ENCODE measurements around the gene CNPY2.
"Not testable (repeated sequence)": the region's sequence is repeated elsewhere in the genome, so short reads cannot be mapped to it uniquely, and the experiment has no call there.

The CNPY2 gene

DNA sequence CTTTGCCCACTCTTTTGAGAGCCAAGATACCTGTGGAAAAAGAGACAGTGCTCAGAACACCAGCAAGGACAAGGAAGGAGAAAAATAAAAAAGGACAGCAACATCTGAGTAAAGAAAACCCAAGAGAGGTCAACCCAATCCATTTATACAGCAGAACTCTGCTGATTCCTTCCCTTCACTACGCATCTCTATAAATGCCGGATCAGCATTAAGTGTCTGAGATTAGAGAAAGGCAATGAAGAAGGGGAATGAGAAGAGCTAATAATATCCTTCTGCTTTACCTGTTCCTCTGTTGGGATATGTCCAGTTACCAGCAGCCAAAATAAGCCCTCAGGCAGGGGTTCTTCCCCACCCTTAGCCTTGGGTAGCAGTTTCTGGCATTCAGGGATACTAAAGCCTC lies 33.2 kb downstream of the CNPY2 start:
- H3K27me3 ChIP-seq, result no peaks in the 10 kb centered on the region
- no peak for DNase-seq
- H3K9me3 ChIP-seq, result no peaks in the 10 kb centered on the region
- no peak overlapping the region for H3K27ac ChIP-seq
- peaks cover 0 to 5% (median 0%) of the 10 kb centered on the region in 4 donors for H3K4me1 ChIP-seq
- TF ChIP-seq, protein P1, sequence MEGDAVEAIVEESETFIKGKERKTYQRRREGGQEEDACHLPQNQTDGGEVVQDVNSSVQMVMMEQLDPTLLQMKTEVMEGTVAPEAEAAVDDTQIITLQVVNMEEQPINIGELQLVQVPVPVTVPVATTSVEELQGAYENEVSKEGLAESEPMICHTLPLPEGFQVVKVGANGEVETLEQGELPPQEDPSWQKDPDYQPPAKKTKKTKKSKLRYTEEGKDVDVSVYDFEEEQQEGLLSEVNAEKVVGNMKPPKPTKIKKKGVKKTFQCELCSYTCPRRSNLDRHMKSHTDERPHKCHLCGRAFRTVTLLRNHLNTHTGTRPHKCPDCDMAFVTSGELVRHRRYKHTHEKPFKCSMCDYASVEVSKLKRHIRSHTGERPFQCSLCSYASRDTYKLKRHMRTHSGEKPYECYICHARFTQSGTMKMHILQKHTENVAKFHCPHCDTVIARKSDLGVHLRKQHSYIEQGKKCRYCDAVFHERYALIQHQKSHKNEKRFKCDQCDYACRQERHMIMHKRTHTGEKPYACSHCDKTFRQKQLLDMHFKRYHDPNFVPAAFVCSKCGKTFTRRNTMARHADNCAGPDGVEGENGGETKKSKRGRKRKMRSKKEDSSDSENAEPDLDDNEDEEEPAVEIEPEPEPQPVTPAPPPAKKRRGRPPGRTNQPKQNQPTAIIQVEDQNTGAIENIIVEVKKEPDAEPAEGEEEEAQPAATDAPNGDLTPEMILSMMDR (IDR thresholded peaks at IDR 0.05), result no peak
- intact Hi-C loops (cut with DNase I; ENCODE audit: low total_unique reads), result no loop called here
- no peak overlapping the region for H3K4me3 ChIP-seq
- peaks cover 71 to 90% (median 77%) of the 10 kb centered on the region in 3 donors for H3K36me3 ChIP-seq

DNA sequence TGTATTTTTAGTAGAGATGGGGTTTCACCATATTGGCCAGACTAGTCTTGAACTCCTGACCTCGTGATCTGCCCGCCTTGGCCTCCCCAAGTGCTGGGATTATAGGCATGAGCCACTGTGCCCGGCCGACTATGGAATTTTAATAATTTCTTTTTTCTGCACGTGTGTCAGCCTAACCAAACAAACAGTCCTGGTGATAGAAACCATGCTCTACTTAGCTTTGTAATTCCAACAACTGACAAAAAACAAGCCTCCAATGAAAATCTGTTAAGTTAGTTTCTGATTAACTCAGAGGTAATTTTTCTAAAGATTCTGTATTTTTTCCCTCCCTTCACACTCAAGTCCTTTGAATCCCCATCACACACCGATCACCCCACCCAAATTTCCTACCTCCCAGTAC lies 33.8 kb downstream of the CNPY2 start:
- intact Hi-C loops (cut with DNase I; ENCODE audit: low total_unique reads), result no loop called here
- TF ChIP-seq, protein P1 (IDR thresholded peaks at IDR 0.05), result no peak
- no peaks in the 10 kb centered on the region for H3K27me3 ChIP-seq
- no peaks in the 10 kb centered on the region for H3K9me3 ChIP-seq
- no peak overlapping the region for H3K27ac ChIP-seq
- no peak for DNase-seq
- H3K4me1 ChIP-seq, result peaks cover 0 to 5% (median 0%) of the 10 kb centered on the region in 4 donors
- H3K4me3 ChIP-seq, result no peak overlapping the region
- H3K36me3 ChIP-seq, result peaks cover 74 to 95% (median 79%) of the 10 kb centered on the region in 3 donors

DNA sequence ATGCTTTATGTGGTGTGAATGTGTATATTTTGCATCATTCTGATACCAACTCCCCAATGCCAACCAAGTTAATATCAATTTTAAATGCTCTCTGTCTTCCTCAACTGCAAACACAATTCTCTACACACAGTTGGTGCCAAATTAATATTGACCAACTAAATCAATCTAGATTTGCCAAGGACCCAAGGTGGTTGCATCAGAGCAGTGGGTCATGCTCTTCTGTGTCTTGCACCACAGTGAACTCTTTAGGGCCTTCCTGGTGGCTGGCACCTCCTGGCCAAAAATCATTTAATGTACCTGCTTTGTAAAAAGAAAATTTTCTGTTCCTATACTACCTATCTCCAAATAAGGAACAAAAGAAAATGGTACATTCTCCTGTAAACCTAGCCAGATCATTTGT lies 34.9 kb downstream of the CNPY2 start:
- intact Hi-C loops (cut with DNase I; ENCODE audit: low total_unique reads), result no loop called here
- H3K9me3 ChIP-seq, result no peaks in the 10 kb centered on the region
- no peak overlapping the region for H3K4me3 ChIP-seq
- H3K36me3 ChIP-seq, result peaks cover 83 to 100% (median 89%) of the 10 kb centered on the region in 3 donors
- H3K27me3 ChIP-seq, result no peaks in the 10 kb centered on the region
- H3K27ac ChIP-seq, result no peak overlapping the region
- H3K4me1 ChIP-seq, result no peaks in the 10 kb centered on the region
- TF ChIP-seq, protein P1 (IDR thresholded peaks at IDR 0.05), result no peak
- no peak for DNase-seq

DNA sequence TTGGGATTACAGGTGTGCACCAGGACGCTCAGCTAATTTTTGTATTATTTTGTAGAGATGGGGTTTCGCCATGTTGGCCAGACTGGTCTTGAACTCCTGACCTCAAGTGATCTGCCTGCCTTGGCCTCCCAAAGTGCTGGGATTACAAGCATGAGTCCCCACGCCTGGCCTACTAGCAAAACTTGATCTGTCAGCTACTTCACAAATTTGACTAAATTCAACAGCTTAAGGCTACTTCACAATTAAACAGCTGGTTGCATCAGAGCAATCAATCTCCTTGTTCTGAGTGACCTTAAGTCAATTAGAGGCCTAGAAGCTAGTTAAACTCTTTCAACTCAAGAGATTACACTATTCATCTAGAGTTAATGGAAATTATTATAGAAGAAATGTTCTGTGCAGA lies 36.9 kb downstream of the CNPY2 start:
- TF ChIP-seq, protein P1 (IDR thresholded peaks at IDR 0.05), result no peak

DNA sequence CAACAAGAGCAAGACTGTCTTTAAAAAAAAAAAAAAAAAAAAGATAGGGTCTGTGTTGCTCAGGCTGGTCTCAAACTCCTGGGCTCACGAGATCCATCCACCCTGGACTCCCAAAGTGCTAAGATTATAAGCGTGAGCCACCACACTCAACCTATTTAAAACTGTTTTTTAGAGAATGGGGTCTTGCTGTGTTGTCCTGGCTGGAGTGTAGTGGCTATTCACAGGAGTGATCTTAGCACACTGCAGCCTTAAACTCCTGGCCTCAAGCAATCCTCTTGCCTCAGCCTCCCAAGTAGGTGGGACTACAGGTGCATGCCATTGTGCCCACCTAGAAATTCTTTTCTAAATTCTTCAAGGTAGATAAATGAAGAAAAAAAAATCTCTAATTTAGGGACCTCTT lies 41.5 kb downstream of the CNPY2 start:
- peaks cover 65 to 99% (median 68%) of the 10 kb centered on the region in 3 donors for H3K36me3 ChIP-seq
- no peak overlapping the region for H3K27ac ChIP-seq
- no peaks in the 10 kb centered on the region for H3K27me3 ChIP-seq
- TF ChIP-seq, protein P1 (IDR thresholded peaks at IDR 0.05), result no peak
- no peak for DNase-seq
- H3K4me3 ChIP-seq, result no peak overlapping the region
- intact Hi-C loops (cut with DNase I; ENCODE audit: low total_unique reads), result no loop called here
- H3K4me1 ChIP-seq, result peaks cover 0 to 18% (median 6%) of the 10 kb centered on the region in 4 donors
- H3K9me3 ChIP-seq, result no peaks in the 10 kb centered on the region

More for the DNA sequence above, 36.9 kb downstream of the CNPY2 start:
- peaks cover 90 to 100% (median 97%) of the 10 kb centered on the region in 3 donors for H3K36me3 ChIP-seq
- DNase-seq, result no peak
- H3K9me3 ChIP-seq, result no peaks in the 10 kb centered on the region
- H3K27ac ChIP-seq, result no peak overlapping the region
- intact Hi-C loops (cut with DNase I; ENCODE audit: low total_unique reads), result no loop called here
- H3K27me3 ChIP-seq, result no peaks in the 10 kb centered on the region
- H3K4me3 ChIP-seq, result no peak overlapping the region
- H3K4me1 ChIP-seq, result no peaks in the 10 kb centered on the region

DNA sequence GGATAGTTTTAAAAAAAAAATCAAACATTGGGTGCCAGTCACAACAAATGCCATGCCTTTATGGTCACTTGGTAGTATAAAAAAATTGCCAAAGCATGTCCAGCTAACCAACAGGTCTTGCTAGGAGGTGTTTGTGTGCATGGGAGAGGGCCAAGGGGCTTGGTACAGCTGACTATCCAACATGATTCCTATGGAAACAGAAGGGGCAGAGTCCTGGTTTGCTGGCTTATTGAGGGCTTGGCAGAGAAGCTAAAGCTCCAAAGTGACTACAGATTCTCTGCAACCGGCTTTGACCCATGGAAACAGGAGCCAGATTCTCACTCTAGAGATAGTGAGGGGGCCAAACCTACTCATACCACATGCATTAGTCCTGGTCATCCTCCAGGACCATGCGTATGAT lies 43.3 kb downstream of the CNPY2 start:
- H3K27ac ChIP-seq, result peak overlapping the region in 1 of 2 donors; percentile 75
- H3K9me3 ChIP-seq; H3K4me3 ChIP-seq; intact Hi-C loops (cut with DNase I; ENCODE audit: low total_unique reads); H3K27me3 ChIP-seq; DNase-seq: not testable (repeated sequence)
- H3K36me3 ChIP-seq, result peaks cover 48 to 81% (median 55%) of the 10 kb centered on the region in 3 donors
- H3K4me1 ChIP-seq, result peaks cover 0 to 24% (median 12%) of the 10 kb centered on the region in 4 donors
